ENCODE results near the gene MET.

DNA sequence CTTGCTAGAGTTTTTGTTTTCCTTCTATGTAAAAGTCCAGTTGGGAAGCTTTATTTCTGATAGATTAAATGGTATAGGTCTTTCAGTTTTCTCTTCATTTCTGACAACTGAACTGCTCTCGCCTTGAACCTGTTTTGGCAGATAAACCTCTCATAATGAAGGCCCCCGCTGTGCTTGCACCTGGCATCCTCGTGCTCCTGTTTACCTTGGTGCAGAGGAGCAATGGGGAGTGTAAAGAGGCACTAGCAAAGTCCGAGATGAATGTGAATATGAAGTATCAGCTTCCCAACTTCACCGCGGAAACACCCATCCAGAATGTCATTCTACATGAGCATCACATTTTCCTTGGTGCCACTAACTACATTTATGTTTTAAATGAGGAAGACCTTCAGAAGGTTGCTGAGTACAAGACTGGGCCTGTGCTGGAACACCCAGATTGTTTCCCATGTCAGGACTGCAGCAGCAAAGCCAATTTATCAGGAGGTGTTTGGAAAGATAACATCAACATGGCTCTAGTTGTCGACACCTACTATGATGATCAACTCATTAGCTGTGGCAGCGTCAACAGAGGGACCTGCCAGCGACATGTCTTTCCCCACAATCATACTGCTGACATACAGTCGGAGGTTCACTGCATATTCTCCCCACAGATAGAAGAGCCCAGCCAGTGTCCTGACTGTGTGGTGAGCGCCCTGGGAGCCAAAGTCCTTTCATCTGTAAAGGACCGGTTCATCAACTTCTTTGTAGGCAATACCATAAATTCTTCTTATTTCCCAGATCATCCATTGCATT, 27.1 kb downstream of the MET start:
- TF ChIP-seq ZNF274 (IDR thresholded peaks at IDR 0.05; ENCODE audit: low read depth, low read length), result no peak
- TF ChIP-seq YY1 (IDR thresholded peaks at IDR 0.05; ENCODE audit: insufficient read depth, insufficient read length), result no peak
- no peak for TF ChIP-seq SUZ12 (IDR thresholded peaks at IDR 0.05; ENCODE audit: extremely low read depth, insufficient read depth, insufficient read length)

Data from NT2/D1 (cell line).